ENCODE data around the gene NRDC. TPM values are rescaled to one million over a fixed set of nuclear protein-coding genes. Genes with fewer than 3 reads are reported as not detected.

The NRDC gene
- total RNA-seq, 3 donors from 2014 or later: 90.6 to 103 (median 97.5) TPM

DNA sequence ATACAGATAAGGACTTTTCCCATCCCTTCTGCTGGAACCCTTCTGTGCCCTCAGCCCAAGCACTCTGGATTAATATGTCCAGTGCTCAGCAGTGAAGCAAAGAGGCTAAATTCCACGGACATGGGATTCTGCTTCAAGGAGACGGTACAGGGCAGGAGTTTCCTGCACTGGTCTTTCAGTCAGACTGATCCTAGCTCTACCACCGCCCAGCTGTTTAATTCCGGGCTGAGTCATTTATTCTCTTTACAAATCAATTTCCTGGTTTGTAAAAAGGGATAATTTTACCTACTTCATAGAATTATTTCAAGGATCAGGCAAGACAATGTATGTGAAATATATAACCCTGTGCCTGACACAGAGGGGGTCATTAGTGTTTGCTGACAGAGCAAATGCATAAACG lies 41.6 kb upstream of the NRDC start:
- Histone ChIP-seq H3K4me1 (no peaks in the 10 kb centered on the region), H3K36me3 (no peaks in the 10 kb centered on the region), H3K9me3 (no peaks in the 10 kb centered on the region), H3K27ac (no peak overlapping the region), H3K27me3 (no peaks in the 10 kb centered on the region), H3K4me3 (no peak overlapping the region)
- TF ChIP-seq, protein P1, sequence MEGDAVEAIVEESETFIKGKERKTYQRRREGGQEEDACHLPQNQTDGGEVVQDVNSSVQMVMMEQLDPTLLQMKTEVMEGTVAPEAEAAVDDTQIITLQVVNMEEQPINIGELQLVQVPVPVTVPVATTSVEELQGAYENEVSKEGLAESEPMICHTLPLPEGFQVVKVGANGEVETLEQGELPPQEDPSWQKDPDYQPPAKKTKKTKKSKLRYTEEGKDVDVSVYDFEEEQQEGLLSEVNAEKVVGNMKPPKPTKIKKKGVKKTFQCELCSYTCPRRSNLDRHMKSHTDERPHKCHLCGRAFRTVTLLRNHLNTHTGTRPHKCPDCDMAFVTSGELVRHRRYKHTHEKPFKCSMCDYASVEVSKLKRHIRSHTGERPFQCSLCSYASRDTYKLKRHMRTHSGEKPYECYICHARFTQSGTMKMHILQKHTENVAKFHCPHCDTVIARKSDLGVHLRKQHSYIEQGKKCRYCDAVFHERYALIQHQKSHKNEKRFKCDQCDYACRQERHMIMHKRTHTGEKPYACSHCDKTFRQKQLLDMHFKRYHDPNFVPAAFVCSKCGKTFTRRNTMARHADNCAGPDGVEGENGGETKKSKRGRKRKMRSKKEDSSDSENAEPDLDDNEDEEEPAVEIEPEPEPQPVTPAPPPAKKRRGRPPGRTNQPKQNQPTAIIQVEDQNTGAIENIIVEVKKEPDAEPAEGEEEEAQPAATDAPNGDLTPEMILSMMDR (IDR thresholded peaks at IDR 0.05): no peak
- no peak for TF ChIP-seq POLR2AphosphoS5 (IDR thresholded peaks at IDR 0.05)
- no peak for TF ChIP-seq POLR2A (IDR thresholded peaks at IDR 0.05)
- no peak for DNase-seq (ENCODE audit: low spot score in 2 of 2)
- intact Hi-C loops (cut with DNase I; ENCODE audit: low total_unique reads): no loop called here

DNA sequence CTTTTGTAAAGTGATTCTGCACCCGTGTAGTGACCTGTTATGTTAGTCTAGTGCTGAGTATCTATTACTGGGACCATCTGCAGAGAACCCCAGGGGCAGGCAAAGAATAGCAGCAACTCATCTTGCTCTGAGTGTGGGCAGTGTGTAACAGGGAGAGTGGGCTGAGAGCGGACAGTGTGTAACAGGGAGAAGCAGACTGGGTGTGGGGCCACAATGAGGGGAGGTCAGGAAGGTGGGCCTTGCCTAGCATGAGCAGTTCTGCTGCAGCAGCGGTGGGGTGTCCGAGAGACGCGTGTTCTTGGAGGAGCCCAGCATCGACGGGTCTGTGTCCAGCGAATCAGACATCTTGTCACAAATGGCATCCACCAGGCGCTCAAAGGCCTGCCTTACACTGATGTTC lies 41.2 kb upstream of the NRDC start:
- intact Hi-C loops (cut with DNase I; ENCODE audit: low total_unique reads): no loop called here
- Histone ChIP-seq H3K27ac (no peak overlapping the region), H3K27me3 (no peaks in the 10 kb centered on the region), H3K4me1 (no peaks in the 10 kb centered on the region), H3K36me3 (no peaks in the 10 kb centered on the region), H3K9me3 (no peaks in the 10 kb centered on the region), H3K4me3 (no peak overlapping the region)
- DNase-seq (ENCODE audit: low spot score in 2 of 2): no peak
- no peak for TF ChIP-seq POLR2A (IDR thresholded peaks at IDR 0.05)
- TF ChIP-seq, protein P1 (IDR thresholded peaks at IDR 0.05): no peak
- no peak for TF ChIP-seq POLR2AphosphoS5 (IDR thresholded peaks at IDR 0.05)

DNA sequence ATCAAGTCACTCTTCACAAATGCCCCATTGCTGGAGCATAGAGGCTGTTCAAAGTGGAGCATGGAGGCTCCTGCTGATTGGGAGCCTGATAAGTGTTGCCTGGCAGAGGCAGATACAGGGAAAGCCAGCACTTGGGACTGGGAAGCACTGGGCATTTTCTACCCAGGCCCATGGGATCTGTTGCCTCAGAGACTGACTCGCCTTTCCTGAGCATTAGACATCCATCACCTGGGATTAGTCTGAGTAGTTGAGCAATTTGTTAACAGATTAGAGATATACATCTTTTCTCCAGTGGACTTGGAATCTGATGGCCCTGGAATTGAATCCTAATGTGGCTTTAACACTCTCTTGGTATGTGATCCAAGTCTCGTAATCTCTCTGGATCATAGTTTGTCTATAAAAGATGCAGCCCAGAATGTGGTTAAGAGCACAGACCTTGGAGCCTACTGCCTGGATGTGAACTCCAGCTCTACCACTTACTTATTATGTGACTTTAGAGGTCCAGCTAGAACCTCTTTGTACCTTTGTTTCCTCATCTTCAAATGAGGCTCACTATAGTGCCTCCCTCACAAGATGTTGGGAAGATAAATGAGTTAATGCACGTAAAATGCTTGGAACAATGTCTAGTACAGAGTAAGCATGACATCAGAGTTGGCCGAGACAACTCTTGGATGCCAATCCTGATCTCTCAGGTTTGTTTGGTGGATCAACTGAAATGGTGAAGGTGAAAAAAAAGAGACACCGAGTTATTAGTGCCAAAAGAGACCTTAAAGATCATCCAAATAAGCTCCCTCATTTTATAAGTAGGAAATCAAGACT lies 38.3 kb upstream of the NRDC start:
- no peak for DNase-seq (ENCODE audit: low spot score in 2 of 2)
- H3K27ac ChIP-seq: no peak overlapping the region
- H3K36me3 ChIP-seq: no peaks in the 10 kb centered on the region
- H3K4me3 ChIP-seq: no peak overlapping the region
- H3K27me3 ChIP-seq: no peaks in the 10 kb centered on the region
- intact Hi-C loops (cut with DNase I; ENCODE audit: low total_unique reads): no loop called here
- H3K9me3 ChIP-seq: no peaks in the 10 kb centered on the region
- TF ChIP-seq POLR2A (IDR thresholded peaks at IDR 0.05): no peak
- no peaks in the 10 kb centered on the region for H3K4me1 ChIP-seq

DNA sequence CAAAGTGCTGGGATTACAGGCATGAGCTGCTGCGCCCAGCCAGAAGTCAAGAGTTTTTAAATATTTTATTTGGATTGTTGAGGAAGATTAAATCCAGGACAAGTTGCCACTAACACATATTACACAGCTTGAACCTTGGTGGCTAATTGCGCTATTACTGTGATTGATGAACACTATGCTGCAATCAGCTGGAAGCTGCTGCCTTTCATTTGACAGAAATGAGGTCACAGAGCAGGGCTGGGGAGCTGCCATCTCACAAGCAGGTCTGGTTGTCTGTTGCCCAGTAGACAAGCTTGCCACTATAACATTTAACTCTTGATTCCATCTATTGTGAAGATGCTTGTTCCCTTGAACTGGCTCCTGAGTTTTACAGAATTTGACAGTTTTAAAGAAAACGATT lies 37.4 kb upstream of the NRDC start:
- TF ChIP-seq POLR2AphosphoS5 (IDR thresholded peaks at IDR 0.05) (no peak), POLR2A (IDR thresholded peaks at IDR 0.05) (no peak)
- TF ChIP-seq, protein P1 (IDR thresholded peaks at IDR 0.05): no peak
- Histone ChIP-seq H3K4me3 (no peak overlapping the region), H3K27ac (no peak overlapping the region), H3K27me3 (peaks cover 0 to under 1% of the 10 kb centered on the region in 2 donors), H3K9me3 (no peaks in the 10 kb centered on the region), H3K4me1 (no peaks in the 10 kb centered on the region), H3K36me3 (no peaks in the 10 kb centered on the region)
- intact Hi-C loops (cut with DNase I; ENCODE audit: low total_unique reads): no loop called here
- DNase-seq (ENCODE audit: low spot score in 2 of 2): no peak

DNA sequence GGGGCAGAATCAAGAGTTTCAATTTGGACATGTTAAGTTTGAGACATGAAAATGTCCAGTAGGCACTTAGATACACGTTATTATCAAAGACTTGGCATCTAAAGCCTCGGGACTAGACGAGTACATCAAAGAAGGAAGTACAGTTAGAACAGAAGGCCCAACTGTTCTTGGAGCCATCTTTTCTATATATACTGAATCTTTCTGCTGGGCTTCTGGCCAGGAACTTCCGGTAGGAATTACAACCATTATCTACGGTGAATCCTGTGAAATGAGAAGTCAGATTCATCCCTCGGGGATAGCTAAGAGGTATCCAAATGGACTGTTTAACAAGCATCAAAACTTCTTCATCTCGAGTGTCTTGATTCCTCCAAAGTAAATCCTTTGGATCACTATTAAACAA lies 34.4 kb upstream of the NRDC start:
- intact Hi-C loops (cut with DNase I; ENCODE audit: low total_unique reads): no loop called here
- no peaks in the 10 kb centered on the region for H3K36me3 ChIP-seq
- TF ChIP-seq, protein P1 (IDR thresholded peaks at IDR 0.05): no peak
- no peak for TF ChIP-seq POLR2A (IDR thresholded peaks at IDR 0.05)
- no peak for TF ChIP-seq POLR2AphosphoS5 (IDR thresholded peaks at IDR 0.05)
- no peak for DNase-seq (ENCODE audit: low spot score in 2 of 2)
- no peaks in the 10 kb centered on the region for H3K9me3 ChIP-seq
- no peak overlapping the region for H3K27ac ChIP-seq
- no peaks in the 10 kb centered on the region for H3K4me1 ChIP-seq
- no peak overlapping the region for H3K4me3 ChIP-seq
- peaks cover 0 to 15% of the 10 kb centered on the region in 2 donors for H3K27me3 ChIP-seq
